GM23338 (cell line): ENCODE measurements around the gene DDX24. TPM values are rescaled to one million over a fixed set of nuclear protein-coding genes. Genes with fewer than 3 reads are reported as not detected.

Experiments
- ATAC-seq: fragments of 200-7000 bp; cut with Tn5 transposase; 3 replicates; pipeline ENCODE4 v1.9.1; 2020
- DNase-seq: peaks from one replicate; pipeline ENCODE4 v3.0.0-alpha.2; 2015; ENCODE audit warnings: low spot score
- H2AFZ ChIP-seq: fragments of 200-600 bp; sonication (generic); 2 replicates; pipeline ENCODE4 v1.8.0; 2016; ENCODE audit warnings: antibody characterized with exemption, mild to moderate bottlenecking, moderate library complexity
- H3F3A ChIP-seq: fragments of 200-600 bp; sonication (generic); replicated peaks from 2 replicates; pipeline ENCODE4 v1.8.0; 2017; ENCODE audit warnings: antibody characterized with exemption, mixed run types, low read depth
- H3K27ac ChIP-seq: fragments of 200-600 bp; sonication (generic); 2 replicates; pipeline ENCODE4 v1.6.1; 2016; ENCODE audit warnings: low read depth
- H3K27me3 ChIP-seq: fragments of 200-600 bp; sonication (generic); 2 replicates; pipeline ENCODE4 v1.8.0; 2016; ENCODE audit warnings: mild to moderate bottlenecking, mixed run types, moderate library complexity; ENCODE audit not compliant: insufficient read depth
- H3K36me3 ChIP-seq: fragments of 200-600 bp; sonication (generic); 2 replicates; pipeline ENCODE4 v1.8.0; 2016; ENCODE audit warnings: mild to moderate bottlenecking; ENCODE audit not compliant: insufficient read depth
- H3K4me1 ChIP-seq: fragments of 200-600 bp; sonication (generic); 2 replicates; pipeline ENCODE4 v1.8.0; 2016; ENCODE audit warnings: mild to moderate bottlenecking, moderate library complexity; ENCODE audit not compliant: insufficient read depth
- H3K4me2 ChIP-seq: fragments of 200-600 bp; sonication (generic); 2 replicates; pipeline ENCODE4 v1.7.1; 2017; ENCODE audit warnings: mixed run types
- H3K4me3 ChIP-seq: fragments of 200-600 bp; sonication (generic); 2 replicates; pipeline ENCODE4 v1.6.1; 2016; ENCODE audit warnings: mixed run types
- H3K79me2 ChIP-seq: fragments of 200-600 bp; sonication (generic); replicated peaks from 2 replicates; pipeline ENCODE4 v1.8.0; 2017; ENCODE audit warnings: mild to moderate bottlenecking; ENCODE audit not compliant: insufficient read depth
- H3K9me2 ChIP-seq: fragments of 200-600 bp; sonication (generic); 2 replicates; pipeline ENCODE4 v1.8.0; 2017; ENCODE audit not compliant: insufficient read depth
- H4K20me1 ChIP-seq: fragments of 200-600 bp; sonication (generic); replicated peaks from 2 replicates; pipeline ENCODE4 v1.8.0; 2017; ENCODE audit warnings: mild to moderate bottlenecking; ENCODE audit not compliant: insufficient read depth
- H3K27ac Mint-ChIP-seq: 2 replicates; pipeline ENCODE4 v1.8.0; 2020; ENCODE audit warnings: inconsistent platforms, mild to moderate bottlenecking, moderate library complexity, mixed read lengths
- H3K27me3 Mint-ChIP-seq: 3 replicates; pipeline ENCODE4 v1.8.0; 2022; ENCODE audit warnings: low read depth, mild to moderate bottlenecking, moderate library complexity, mixed read lengths, inconsistent platforms; ENCODE audit not compliant: insufficient read depth, poor library complexity
- H3K36me3 Mint-ChIP-seq: 3 replicates; pipeline ENCODE4 v1.8.0; 2021; ENCODE audit warnings: low read depth, mild to moderate bottlenecking, inconsistent platforms, moderate library complexity, mixed read lengths
- H3K4me1 Mint-ChIP-seq: 3 replicates; pipeline ENCODE4 v1.8.0; 2020; ENCODE audit warnings: mild to moderate bottlenecking, inconsistent platforms, mixed read lengths
- H3K4me3 Mint-ChIP-seq: 3 replicates; pipeline ENCODE4 v1.8.0; 2021; ENCODE audit warnings: moderate library complexity, mild to moderate bottlenecking, inconsistent platforms, mixed read lengths
- H3K9me3 Mint-ChIP-seq: 3 replicates; pipeline ENCODE4 v1.8.0; 2020; ENCODE audit warnings: moderate library complexity, mild to moderate bottlenecking, inconsistent platforms, mixed read lengths
- CREB1 ChIP-seq: fragments of 250-450 bp; sonication (Bioruptor Pico); IDR thresholded peaks from 2 replicates; pipeline ENCODE4 v1.5.0; 2020; ENCODE audit warnings: low read depth, mild to moderate bottlenecking, moderate library complexity
- EZH2 ChIP-seq: fragments of 200-600 bp; sonication (generic); IDR thresholded peaks from one replicate; pipeline ENCODE4 v1.8.0; 2017; ENCODE audit warnings: antibody characterized with exemption, mild to moderate bottlenecking, low read depth; ENCODE audit not compliant: unreplicated experiment
- JUNB ChIP-seq: IDR thresholded peaks from one replicate; pipeline ENCODE4 v1.6.1; 2016; ENCODE audit warnings: antibody characterized with exemption; ENCODE audit not compliant: unreplicated experiment
- NANOG ChIP-seq: IDR thresholded peaks from 2 replicates; pipeline ENCODE4 v1.6.1; 2016; ENCODE audit warnings: antibody characterized with exemption, borderline replicate concordance
- STAT1 ChIP-seq: IDR thresholded peaks from one replicate; pipeline ENCODE4 v1.6.1; 2016; ENCODE audit warnings: antibody characterized with exemption; ENCODE audit not compliant: unreplicated experiment
- ZNF114 ChIP-seq: fragments of 250-450 bp; sonication (Bioruptor Pico); IDR thresholded peaks from 2 replicates; pipeline ENCODE4 v1.5.0; 2020; ENCODE audit warnings: mild to moderate bottlenecking, moderate library complexity
- ZNF331 ChIP-seq: fragments of 250-450 bp; sonication (Bioruptor Pico); IDR thresholded peaks from 2 replicates; pipeline ENCODE4 v1.5.0; 2020; ENCODE audit warnings: low read depth, mild to moderate bottlenecking, moderate library complexity
- polyA plus RNA-seq: library from polyadenylated mRNA; unstranded; fragments of >200 nt; fragmentation: Nextera tagmentation; extraction: Ambion mirVana; gene quantifications from 2 replicates; pipeline ENCODE4 v1.2.1, GENCODE V29; 2016
- total RNA-seq: library from RNA; depleted of rRNA; stranded (reverse); fragments of >200 nt; shearing (Covaris generic); gene quantifications from 2 replicates; pipeline ENCODE4 v1.2.3, GENCODE V29; 2014
- TF ChIP-seq, protein P1 (sequence below): IDR thresholded peaks from one replicate; pipeline ENCODE4 v1.6.1; 2018; ENCODE audit warnings: antibody characterized with exemption; ENCODE audit not compliant: unreplicated experiment
- TF ChIP-seq, protein P2 (sequence below): fragments of 250-450 bp; sonication (Bioruptor Pico); IDR thresholded peaks from 2 replicates; pipeline ENCODE4 v1.5.0; 2020; ENCODE audit warnings: mild to moderate bottlenecking, moderate library complexity

Gene DDX24
- total and polyA plus RNA-seq, 2 experiments from 2014 or later = 150 to 265 TPM

DNA sequence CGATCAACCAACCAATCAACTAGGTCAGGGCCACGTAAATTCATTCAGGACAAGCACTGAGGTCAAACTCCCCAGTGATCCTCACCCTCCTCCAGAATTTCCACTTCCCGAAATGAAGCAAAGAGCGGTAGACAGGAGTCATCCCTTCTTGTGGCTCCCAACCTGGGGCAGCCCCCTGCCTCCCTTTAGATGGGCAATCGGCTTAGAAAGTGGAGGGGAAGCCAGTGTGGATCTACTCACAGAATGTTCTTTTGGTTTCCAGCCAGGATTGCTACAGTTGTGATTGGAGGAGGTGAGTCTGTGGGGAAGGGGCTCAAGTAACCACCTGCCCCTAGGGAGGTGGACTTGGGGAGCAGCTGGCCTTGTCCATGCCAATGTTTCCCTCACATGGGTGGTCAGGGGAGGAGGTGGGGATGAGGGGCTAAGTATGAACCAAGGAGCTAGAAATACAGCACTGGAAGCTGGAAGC lies 33.6 kb upstream of the DDX24 start:
- Mint-ChIP-seq H3K36me3 (no peaks in the 10 kb centered on the region), H3K4me1 (peaks cover 13% of the 10 kb centered on the region), H3K27me3 (peaks cover 1% of the 10 kb centered on the region), H3K9me3 (peaks cover 3% of the 10 kb centered on the region; the same call in 2 of the 3 replicates), H3K4me3 (no peak overlapping the region), H3K27ac (no peak overlapping the region)
- Histone ChIP-seq H2AFZ (no peak overlapping the region), H3K79me2 (no peaks in the 10 kb centered on the region), H3K9me2 (no peaks in the 10 kb centered on the region), H3K4me3 (no peak overlapping the region), H3K27me3 (no peaks in the 10 kb centered on the region), H3K27ac (no peak overlapping the region), H3K36me3 (no peaks in the 10 kb centered on the region), H3F3A (no peaks in the 10 kb centered on the region), H3K4me1 (no peaks in the 10 kb centered on the region), H4K20me1 (no peaks in the 10 kb centered on the region), H3K4me2 (no peak overlapping the region)
- TF ChIP-seq JUNB = no peak
- TF ChIP-seq CREB1 (CRISPR knock-in tag) = no peak
- TF ChIP-seq, protein P1, sequence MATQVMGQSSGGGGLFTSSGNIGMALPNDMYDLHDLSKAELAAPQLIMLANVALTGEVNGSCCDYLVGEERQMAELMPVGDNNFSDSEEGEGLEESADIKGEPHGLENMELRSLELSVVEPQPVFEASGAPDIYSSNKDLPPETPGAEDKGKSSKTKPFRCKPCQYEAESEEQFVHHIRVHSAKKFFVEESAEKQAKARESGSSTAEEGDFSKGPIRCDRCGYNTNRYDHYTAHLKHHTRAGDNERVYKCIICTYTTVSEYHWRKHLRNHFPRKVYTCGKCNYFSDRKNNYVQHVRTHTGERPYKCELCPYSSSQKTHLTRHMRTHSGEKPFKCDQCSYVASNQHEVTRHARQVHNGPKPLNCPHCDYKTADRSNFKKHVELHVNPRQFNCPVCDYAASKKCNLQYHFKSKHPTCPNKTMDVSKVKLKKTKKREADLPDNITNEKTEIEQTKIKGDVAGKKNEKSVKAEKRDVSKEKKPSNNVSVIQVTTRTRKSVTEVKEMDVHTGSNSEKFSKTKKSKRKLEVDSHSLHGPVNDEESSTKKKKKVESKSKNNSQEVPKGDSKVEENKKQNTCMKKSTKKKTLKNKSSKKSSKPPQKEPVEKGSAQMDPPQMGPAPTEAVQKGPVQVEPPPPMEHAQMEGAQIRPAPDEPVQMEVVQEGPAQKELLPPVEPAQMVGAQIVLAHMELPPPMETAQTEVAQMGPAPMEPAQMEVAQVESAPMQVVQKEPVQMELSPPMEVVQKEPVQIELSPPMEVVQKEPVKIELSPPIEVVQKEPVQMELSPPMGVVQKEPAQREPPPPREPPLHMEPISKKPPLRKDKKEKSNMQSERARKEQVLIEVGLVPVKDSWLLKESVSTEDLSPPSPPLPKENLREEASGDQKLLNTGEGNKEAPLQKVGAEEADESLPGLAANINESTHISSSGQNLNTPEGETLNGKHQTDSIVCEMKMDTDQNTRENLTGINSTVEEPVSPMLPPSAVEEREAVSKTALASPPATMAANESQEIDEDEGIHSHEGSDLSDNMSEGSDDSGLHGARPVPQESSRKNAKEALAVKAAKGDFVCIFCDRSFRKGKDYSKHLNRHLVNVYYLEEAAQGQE = no peak
- TF ChIP-seq, protein P2, sequence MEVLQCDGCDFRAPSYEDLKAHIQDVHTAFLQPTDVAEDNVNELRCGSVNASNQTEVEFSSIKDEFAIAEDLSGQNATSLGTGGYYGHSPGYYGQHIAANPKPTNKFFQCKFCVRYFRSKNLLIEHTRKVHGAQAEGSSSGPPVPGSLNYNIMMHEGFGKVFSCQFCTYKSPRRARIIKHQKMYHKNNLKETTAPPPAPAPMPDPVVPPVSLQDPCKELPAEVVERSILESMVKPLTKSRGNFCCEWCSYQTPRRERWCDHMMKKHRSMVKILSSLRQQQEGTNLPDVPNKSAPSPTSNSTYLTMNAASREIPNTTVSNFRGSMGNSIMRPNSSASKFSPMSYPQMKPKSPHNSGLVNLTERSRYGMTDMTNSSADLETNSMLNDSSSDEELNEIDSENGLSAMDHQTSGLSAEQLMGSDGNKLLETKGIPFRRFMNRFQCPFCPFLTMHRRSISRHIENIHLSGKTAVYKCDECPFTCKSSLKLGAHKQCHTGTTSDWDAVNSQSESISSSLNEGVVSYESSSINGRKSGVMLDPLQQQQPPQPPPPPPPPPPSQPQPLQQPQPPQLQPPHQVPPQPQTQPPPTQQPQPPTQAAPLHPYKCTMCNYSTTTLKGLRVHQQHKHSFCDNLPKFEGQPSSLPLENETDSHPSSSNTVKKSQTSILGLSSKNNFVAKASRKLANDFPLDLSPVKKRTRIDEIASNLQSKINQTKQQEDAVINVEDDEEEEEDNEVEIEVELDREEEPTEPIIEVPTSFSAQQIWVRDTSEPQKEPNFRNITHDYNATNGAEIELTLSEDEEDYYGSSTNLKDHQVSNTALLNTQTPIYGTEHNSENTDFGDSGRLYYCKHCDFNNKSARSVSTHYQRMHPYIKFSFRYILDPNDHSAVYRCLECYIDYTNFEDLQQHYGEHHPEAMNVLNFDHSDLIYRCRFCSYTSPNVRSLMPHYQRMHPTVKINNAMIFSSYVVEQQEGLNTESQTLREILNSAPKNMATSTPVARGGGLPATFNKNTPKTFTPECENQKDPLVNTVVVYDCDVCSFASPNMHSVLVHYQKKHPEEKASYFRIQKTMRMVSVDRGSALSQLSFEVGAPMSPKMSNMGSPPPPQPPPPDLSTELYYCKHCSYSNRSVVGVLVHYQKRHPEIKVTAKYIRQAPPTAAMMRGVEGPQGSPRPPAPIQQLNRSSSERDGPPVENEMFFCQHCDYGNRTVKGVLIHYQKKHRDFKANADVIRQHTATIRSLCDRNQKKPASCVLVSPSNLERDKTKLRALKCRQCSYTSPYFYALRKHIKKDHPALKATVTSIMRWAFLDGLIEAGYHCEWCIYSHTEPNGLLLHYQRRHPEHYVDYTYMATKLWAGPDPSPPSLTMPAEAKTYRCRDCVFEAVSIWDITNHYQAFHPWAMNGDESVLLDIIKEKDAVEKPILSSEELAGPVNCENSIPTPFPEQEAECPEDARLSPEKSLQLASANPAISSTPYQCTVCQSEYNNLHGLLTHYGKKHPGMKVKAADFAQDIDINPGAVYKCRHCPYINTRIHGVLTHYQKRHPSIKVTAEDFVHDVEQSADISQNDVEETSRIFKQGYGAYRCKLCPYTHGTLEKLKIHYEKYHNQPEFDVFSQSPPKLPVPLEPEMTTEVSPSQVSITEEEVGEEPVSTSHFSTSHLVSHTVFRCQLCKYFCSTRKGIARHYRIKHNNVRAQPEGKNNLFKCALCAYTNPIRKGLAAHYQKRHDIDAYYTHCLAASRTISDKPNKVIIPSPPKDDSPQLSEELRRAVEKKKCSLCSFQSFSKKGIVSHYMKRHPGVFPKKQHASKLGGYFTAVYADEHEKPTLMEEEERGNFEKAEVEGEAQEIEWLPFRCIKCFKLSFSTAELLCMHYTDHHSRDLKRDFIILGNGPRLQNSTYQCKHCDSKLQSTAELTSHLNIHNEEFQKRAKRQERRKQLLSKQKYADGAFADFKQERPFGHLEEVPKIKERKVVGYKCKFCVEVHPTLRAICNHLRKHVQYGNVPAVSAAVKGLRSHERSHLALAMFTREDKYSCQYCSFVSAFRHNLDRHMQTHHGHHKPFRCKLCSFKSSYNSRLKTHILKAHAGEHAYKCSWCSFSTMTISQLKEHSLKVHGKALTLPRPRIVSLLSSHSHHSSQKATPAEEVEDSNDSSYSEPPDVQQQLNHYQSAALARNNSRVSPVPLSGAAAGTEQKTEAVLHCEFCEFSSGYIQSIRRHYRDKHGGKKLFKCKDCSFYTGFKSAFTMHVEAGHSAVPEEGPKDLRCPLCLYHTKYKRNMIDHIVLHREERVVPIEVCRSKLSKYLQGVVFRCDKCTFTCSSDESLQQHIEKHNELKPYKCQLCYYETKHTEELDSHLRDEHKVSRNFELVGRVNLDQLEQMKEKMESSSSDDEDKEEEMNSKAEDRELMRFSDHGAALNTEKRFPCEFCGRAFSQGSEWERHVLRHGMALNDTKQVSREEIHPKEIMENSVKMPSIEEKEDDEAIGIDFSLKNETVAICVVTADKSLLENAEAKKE (CRISPR knock-in tag) = no peak
- no peak for TF ChIP-seq NANOG
- TF ChIP-seq ZNF114 = no peak
- TF ChIP-seq EZH2 = no peak
- TF ChIP-seq ZNF331 (CRISPR knock-in tag) = no peak
- no peak for TF ChIP-seq STAT1
- DNase-seq = no peak
- ATAC-seq = no peak
